Calu3 (cell line): ENCODE data around the gene HMCN2. TPM values are rescaled to one million over a fixed set of nuclear protein-coding genes. Genes with fewer than 3 reads are reported as not detected.

Experiments
- BruUV-seq: library from RNA; stranded (reverse); fragments of 400-500 nt; replicated peaks from 2 replicates; lab custom pipeline; 2021; lab: Mats Ljungman, UMichigan
- CTCF ChIA-PET: fragments of 300-600 bp; sonication (Branson Sonifier 250); formaldehyde crosslinking; loops from one replicate; lab custom pipeline; 2022; ENCODE audit warnings: antibody characterized with exemption; lab: Charles Lee
- DNase-seq: peaks from one replicate; pipeline ENCODE4 v3.0.0; 2022
- H3K27ac Mint-ChIP-seq: one replicate; pipeline ENCODE4 v1.8.0; 2022; ENCODE audit warnings: mixed read lengths; ENCODE audit not compliant: unreplicated experiment
- H3K27me3 Mint-ChIP-seq: one replicate; pipeline ENCODE4 v1.8.0; 2022; ENCODE audit warnings: mixed read lengths; ENCODE audit not compliant: unreplicated experiment
- H3K36me3 Mint-ChIP-seq: one replicate; pipeline ENCODE4 v1.8.0; 2022; ENCODE audit warnings: mild to moderate bottlenecking, moderate library complexity, mixed read lengths; ENCODE audit not compliant: insufficient read depth, unreplicated experiment
- H3K4me1 Mint-ChIP-seq: one replicate; pipeline ENCODE4 v1.8.0; 2022; ENCODE audit warnings: mild to moderate bottlenecking, low read depth, mixed read lengths; ENCODE audit not compliant: unreplicated experiment
- H3K4me3 Mint-ChIP-seq: one replicate; pipeline ENCODE4 v1.8.0; 2022; ENCODE audit warnings: mild to moderate bottlenecking, low read depth, moderate library complexity, mixed read lengths; ENCODE audit not compliant: unreplicated experiment
- H3K9me3 Mint-ChIP-seq: one replicate; pipeline ENCODE4 v1.8.0; 2022; ENCODE audit warnings: low read depth, mixed read lengths; ENCODE audit not compliant: unreplicated experiment
- CTCF ChIP-seq: fragments of 200-600 bp; IDR thresholded peaks from one replicate; pipeline ENCODE4 v1.8.0; 2022; ENCODE audit warnings: antibody characterized with exemption; ENCODE audit not compliant: unreplicated experiment
- intact Hi-C: fragments of 100-400 bp; cut with micrococcal nuclease; formaldehyde crosslinking; loops from one replicate; pipeline ENCODE4 v1.10.0; 2022; ENCODE audit not compliant: unreplicated experiment
- total RNA-seq: library from RNA; stranded (reverse); gene quantifications from 2 replicates; pipeline ENCODE4 v1.2.3, GENCODE V29; 2022

The HMCN2 gene
- total RNA-seq, 1 experiment from 2014 or later: not detected

DNA sequence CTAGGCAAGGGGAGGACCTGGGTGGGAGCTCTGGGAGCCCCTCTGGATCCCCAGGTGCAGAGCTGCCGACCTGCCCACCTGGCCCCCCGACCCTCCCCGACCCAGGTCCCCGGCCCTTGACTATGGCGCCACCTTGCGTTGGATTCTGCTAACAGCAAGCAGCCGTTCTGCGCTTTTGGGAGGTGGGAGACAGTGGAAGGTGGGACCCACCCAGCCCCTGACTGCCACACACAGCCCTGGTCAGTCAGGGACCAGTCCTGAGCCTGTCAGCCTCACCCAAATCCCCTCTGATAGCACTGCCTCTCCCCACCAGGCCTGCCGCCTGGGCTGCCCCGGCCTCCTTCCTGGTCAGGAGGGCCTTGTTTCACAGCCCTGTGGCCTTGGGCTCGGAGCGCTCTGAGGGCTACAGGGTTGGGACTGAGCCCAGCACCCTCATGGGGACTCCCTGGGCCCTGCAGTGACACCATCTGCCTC lies 77.9 kb downstream of the HMCN2 start:
- H3K27me3 Mint-ChIP-seq: no peaks in the 10 kb centered on the region

DNA sequence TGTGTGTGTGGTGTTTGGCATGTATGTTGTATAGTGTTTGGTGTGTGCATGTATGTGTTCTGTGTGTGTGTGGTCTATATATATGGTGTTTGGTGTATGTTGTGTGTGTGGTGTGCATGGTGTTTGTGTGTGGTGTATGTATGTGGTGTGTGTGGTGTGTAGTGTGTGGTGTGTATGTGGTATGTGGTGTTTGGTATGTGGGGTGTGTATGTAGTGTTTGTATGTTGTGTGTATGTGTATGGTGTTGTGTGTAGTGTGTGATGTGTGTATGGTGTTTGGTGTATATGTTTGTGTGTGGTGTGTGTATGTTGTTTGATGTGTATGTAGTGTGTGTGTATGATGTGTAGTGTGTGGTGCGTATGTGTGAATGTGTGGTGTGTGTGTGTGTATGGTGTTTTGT lies 78.8 kb downstream of the HMCN2 start:
- DNase-seq: no peak
- Mint-ChIP-seq H3K27me3 (no peaks in the 10 kb centered on the region), H3K4me1 (no peaks in the 10 kb centered on the region), H3K36me3 (no peaks in the 10 kb centered on the region), H3K9me3 (no peaks in the 10 kb centered on the region), H3K27ac (no peak overlapping the region), H3K4me3 (no peak overlapping the region)
- CTCF ChIA-PET: no interaction called here
- TF ChIP-seq CTCF: no peak
- BruUV-seq: no TSS peak
- intact Hi-C loops: no loop called here

More for the DNA sequence above, 77.9 kb downstream of the HMCN2 start:
- no peak overlapping the region for H3K4me3 Mint-ChIP-seq
- H3K27ac Mint-ChIP-seq: no peak overlapping the region
- no TSS peak for BruUV-seq
- CTCF ChIA-PET: no interaction called here
- H3K9me3 Mint-ChIP-seq: no peaks in the 10 kb centered on the region
- no peak for DNase-seq
- no peaks in the 10 kb centered on the region for H3K4me1 Mint-ChIP-seq
- intact Hi-C loops: no loop called here
- H3K36me3 Mint-ChIP-seq: no peaks in the 10 kb centered on the region
- peak; percentile 37 for TF ChIP-seq CTCF

DNA sequence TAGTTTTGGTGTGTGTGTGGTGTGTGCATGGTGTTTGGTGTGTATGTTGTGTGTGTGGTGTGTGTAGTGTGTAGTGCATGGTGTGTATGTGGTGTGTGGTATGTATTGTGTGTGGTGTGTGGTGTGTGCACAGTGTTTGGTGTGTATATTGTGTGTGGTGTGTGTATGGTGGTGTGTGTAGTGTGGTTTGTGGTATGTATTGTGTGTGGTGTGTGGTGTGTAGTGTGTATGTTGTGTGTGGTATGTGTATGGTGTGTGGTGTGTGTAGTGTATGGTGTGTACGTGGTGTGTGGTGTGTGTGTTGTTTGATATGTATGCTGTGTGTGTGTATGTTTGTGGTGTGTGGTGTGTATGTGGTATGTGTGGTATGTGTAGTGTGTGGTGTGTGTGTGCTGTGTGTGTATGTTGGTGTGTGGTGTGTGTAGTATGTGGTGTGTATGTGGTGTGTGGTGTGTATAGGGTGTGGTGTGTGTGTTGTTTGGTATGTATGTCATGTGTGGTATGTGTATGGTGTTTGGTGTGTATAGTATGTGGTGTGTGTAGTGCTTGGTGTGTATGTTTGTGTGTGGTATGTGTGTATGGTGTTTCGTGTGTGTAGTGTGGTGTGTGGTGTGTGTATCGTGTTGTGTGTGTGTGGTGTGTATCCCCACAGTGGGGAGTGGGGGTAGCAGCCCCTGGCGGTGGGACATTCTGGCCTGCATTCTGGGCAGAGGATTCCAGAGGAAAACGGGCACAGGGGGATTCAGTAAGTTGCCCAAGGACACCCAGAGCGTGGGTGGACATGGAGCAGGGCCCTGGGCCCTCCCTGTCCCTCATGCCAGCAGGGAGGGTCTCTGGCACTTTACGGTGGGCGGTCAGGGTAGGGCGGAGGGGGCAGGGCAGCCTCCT lies 79.7 kb downstream of the HMCN2 start:
- H3K4me1 Mint-ChIP-seq: no peaks in the 10 kb centered on the region
- H3K36me3 Mint-ChIP-seq: no peaks in the 10 kb centered on the region
- no peak for TF ChIP-seq CTCF
- DNase-seq: no peak
- BruUV-seq: no TSS peak
- no peak overlapping the region for H3K27ac Mint-ChIP-seq
- H3K27me3 Mint-ChIP-seq: no peaks in the 10 kb centered on the region
- no peaks in the 10 kb centered on the region for H3K9me3 Mint-ChIP-seq
- no peak overlapping the region for H3K4me3 Mint-ChIP-seq
- CTCF ChIA-PET: no interaction called here
- intact Hi-C loops: no loop called here

- no peak for DNase-seq
- no TSS peak for BruUV-seq
- Mint-ChIP-seq H3K4me1 (no peaks in the 10 kb centered on the region), H3K4me3 (no peak overlapping the region), H3K36me3 (no peaks in the 10 kb centered on the region), H3K27me3 (no peaks in the 10 kb centered on the region), H3K9me3 (no peaks in the 10 kb centered on the region), H3K27ac (no peak overlapping the region)
- intact Hi-C loops: no loop called here
- CTCF ChIA-PET: no interaction called here
- no peak for TF ChIP-seq CTCF
Observed at GRCh38 chr9:130345897-130346385, 80.4 kb downstream of the HMCN2 start.
